Lung (tissue), 12 donors: ENCODE data around the gene SMPD2. TPM values are rescaled to one million over a fixed set of nuclear protein-coding genes. Genes with fewer than 3 reads are reported as not detected.
A peak's percentile ranks its signal among the peaks of the same experiment; 100 is the strongest.

Experiments
- ATAC-seq: fragments of 200-7000 bp; cut with Tn5 transposase; one replicate; pipeline ENCODE4 v1.9.1; 2020; ENCODE audit warnings: moderate number of reproducible peaks; ENCODE audit not compliant: insufficient read depth, low FRiP score
- DNase-seq, 3 donors: peaks; one replicate each; pipeline ENCODE4 v3.0.0-alpha.2; 2013 to 2017
- H3K27ac ChIP-seq, 2 donors: one replicate each; pipeline ENCODE4 v1.5.1; 2013; ENCODE audit warnings: mild to moderate bottlenecking in 2 of 2, moderate library complexity in 2 of 2, control low read depth in 1 of 2, inconsistent platforms in 1 of 2, low read depth in 1 of 2, low read length in 1 of 2
- H3K27me3 ChIP-seq, 3 donors: one replicate each; pipeline ENCODE4 v1.5.1; 2013; ENCODE audit warnings: low read length in 2 of 3; ENCODE audit not compliant: control insufficient read depth in 3 of 3, insufficient read depth in 3 of 3
- H3K36me3 ChIP-seq, 4 donors: one replicate each; pipeline ENCODE4 v1.5.1; 2013; ENCODE audit warnings: low read length in 4 of 4, mild to moderate bottlenecking in 1 of 4, moderate library complexity in 1 of 4; ENCODE audit not compliant: control insufficient read depth in 4 of 4, insufficient read depth in 4 of 4
- H3K4me1 ChIP-seq, 5 donors: one replicate each; pipeline ENCODE4 v1.5.1; 2013; ENCODE audit warnings: low read length in 5 of 5, mild to moderate bottlenecking in 2 of 5, moderate library complexity in 1 of 5; ENCODE audit not compliant: control insufficient read depth in 5 of 5, insufficient read depth in 5 of 5
- H3K4me3 ChIP-seq: one replicate; pipeline ENCODE4 v1.5.1; 2013; ENCODE audit warnings: mild to moderate bottlenecking, control low read depth, moderate library complexity
- H3K9ac ChIP-seq, 2 donors: one replicate each; pipeline ENCODE4 v1.5.1; 2013; ENCODE audit warnings: low read length in 2 of 2, control low read depth in 1 of 2; ENCODE audit not compliant: insufficient read depth in 1 of 2
- H3K9me3 ChIP-seq, 4 donors: one replicate each; pipeline ENCODE4 v1.5.1; 2013; ENCODE audit warnings: low read length in 3 of 4, mild to moderate bottlenecking in 1 of 4, moderate library complexity in 1 of 4; ENCODE audit not compliant: control insufficient read depth in 4 of 4, insufficient read depth in 3 of 4
- WGBS, 2 donors: extraction: QIAGEN DNeasy Blood & Tissue Kit; methylation state at CpG; one replicate each; pipeline ENCODE4 v1.1.7; 2013; 5-methylcytosine and 5-hydroxymethylcytosine counted together
- polyA plus RNA-seq, 2 donors: library from polyadenylated mRNA; stranded (reverse); fragments of 200-250 nt; gene quantifications; one replicate each; pipeline ENCODE4 v1.2.1, GENCODE V29; 2013
- total RNA-seq, 2 donors: library from RNA; depleted of rRNA in 1 of 2; stranded (reverse); fragments of >200 nt in 1 of 2; gene quantifications; one replicate each; pipeline ENCODE4 v1.2.1, GENCODE V29; 2014 to 2021
- TF ChIP-seq, protein P1 (sequence below): IDR thresholded peaks from 2 replicates; pipeline ENCODE4 v1.5.1; 2012; ENCODE audit warnings: mild to moderate bottlenecking; ENCODE audit errors: control extremely low read depth, extremely low read depth
- donor health status: control.
- donor health status: control.
- donor health status: Bipolar disorder and iron deficiency.
- donor health status: healthy.
- donor health status: DM: yes; HTN: yes; CAD: no.

The SMPD2 gene
- total and polyA plus RNA-seq, 4 donors: 17.4 to 22.8 (median 19.9) TPM

DNA sequence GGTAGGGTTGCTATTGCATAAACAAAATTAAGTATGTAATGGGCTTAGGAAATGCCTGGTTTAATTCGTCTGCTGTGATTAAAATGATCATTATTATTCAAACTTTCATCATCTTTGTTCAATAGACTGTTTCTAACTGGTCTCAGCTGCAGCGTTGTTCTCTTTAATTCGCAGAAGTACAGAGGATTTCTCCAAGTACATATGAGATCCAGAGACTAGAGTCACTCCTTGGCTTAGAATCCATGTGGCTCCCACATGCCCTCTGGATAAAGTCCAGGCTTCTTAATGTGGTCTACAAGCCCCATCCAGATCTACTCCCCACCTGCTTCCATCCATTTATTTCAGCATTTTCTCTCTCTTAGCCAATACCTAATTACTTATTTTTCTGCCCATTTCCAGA is 43.6 kb downstream of the SMPD2 start:
- WGBS, 2 donors: 48 to 55% methylated on average over 3 of the region's 3 CpGs
- TF ChIP-seq, protein P1, sequence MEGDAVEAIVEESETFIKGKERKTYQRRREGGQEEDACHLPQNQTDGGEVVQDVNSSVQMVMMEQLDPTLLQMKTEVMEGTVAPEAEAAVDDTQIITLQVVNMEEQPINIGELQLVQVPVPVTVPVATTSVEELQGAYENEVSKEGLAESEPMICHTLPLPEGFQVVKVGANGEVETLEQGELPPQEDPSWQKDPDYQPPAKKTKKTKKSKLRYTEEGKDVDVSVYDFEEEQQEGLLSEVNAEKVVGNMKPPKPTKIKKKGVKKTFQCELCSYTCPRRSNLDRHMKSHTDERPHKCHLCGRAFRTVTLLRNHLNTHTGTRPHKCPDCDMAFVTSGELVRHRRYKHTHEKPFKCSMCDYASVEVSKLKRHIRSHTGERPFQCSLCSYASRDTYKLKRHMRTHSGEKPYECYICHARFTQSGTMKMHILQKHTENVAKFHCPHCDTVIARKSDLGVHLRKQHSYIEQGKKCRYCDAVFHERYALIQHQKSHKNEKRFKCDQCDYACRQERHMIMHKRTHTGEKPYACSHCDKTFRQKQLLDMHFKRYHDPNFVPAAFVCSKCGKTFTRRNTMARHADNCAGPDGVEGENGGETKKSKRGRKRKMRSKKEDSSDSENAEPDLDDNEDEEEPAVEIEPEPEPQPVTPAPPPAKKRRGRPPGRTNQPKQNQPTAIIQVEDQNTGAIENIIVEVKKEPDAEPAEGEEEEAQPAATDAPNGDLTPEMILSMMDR: no peak
- H3K27ac ChIP-seq: no peak overlapping the region
- DNase-seq: peak; percentile 40 to 87 (median 78)
- no peak for ATAC-seq
- peaks cover 7 to 32% (median 14%) of the 10 kb centered on the region in 5 donors for H3K4me1 ChIP-seq
- no peaks in the 10 kb centered on the region for H3K27me3 ChIP-seq
- no peak overlapping the region for H3K4me3 ChIP-seq
- H3K9me3 ChIP-seq: no peaks in the 10 kb centered on the region
- H3K36me3 ChIP-seq: peaks cover 4 to 10% (median 9%) of the 10 kb centered on the region in 4 donors
- H3K9ac ChIP-seq: no peak overlapping the region

DNA sequence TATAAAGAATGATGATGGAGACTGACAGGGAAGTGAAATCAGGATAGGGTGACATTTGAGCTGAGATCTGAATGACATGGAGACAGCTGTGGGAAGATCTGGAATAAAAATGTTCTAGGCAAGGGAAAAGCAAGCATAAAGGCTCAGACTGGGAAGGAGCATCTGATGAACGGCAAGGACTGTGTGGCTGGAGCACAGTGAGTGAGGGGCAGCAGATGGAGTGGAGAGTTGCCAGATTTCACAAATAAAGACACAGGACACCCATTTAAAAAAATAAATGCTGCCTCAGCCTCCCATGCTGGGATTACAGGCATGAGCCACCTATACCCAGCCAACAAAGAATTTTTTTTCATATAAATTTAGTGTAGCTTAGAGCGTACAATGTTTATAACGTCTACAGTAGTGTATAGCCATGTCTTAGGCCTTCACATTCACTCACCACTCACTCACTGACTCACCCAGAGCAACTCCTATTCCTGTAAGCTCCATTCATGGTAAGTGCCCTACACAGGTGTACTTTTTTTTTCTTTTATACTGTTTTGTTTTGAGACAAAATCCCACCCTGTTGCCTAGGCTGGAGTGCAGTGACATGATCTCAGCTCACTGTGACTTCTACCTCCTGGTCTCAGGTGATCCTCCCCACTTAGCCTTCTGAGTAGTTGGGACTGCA is 44.9 kb downstream of the SMPD2 start:
- Histone ChIP-seq H3K36me3 (peaks cover 4 to 9% (median 6%) of the 10 kb centered on the region in 4 donors), H3K27me3 (no peaks in the 10 kb centered on the region), H3K9ac (no peak overlapping the region), H3K4me1 (peaks cover 7 to 24% (median 13%) of the 10 kb centered on the region in 5 donors), H3K4me3 (no peak overlapping the region), H3K9me3 (no peaks in the 10 kb centered on the region), H3K27ac (no peak overlapping the region)
- TF ChIP-seq, protein P1: no peak
- DNase-seq (no peak), ATAC-seq (no peak)
- 84 to 87% methylated on average over 3 of the region's 3 CpGs for WGBS, 2 donors

DNA sequence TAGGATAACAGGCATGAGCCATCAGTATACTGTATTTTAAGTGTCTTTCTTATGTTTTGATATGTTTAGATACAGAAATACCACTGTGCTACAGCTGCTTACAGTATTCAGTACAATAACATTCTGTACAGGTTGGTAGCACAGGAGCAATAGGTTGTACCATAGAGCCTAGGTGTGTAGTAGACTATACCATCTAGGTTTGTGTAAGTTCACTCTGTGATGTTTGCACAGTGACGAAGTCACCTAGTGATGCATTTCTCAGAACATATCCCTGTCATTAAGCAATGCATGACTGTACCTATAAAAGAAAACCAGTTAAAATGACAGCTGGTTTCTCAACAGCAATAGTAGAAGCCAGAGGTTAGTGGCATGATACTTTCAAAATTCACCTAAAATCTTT is 45.5 kb downstream of the SMPD2 start:
- peaks cover 5 to 19% (median 8%) of the 10 kb centered on the region in 5 donors for H3K4me1 ChIP-seq
- DNase-seq: no peak
- H3K4me3 ChIP-seq: no peak overlapping the region
- H3K9ac ChIP-seq: no peak overlapping the region
- no peak overlapping the region for H3K27ac ChIP-seq
- 74 to 87% methylated on average over 1 of the region's 1 CpG for WGBS, 2 donors
- H3K9me3 ChIP-seq: no peaks in the 10 kb centered on the region
- no peak for ATAC-seq
- no peaks in the 10 kb centered on the region for H3K27me3 ChIP-seq
- H3K36me3 ChIP-seq: peaks cover 0 to 7% (median 2%) of the 10 kb centered on the region in 4 donors
- TF ChIP-seq, protein P1: no peak

DNA sequence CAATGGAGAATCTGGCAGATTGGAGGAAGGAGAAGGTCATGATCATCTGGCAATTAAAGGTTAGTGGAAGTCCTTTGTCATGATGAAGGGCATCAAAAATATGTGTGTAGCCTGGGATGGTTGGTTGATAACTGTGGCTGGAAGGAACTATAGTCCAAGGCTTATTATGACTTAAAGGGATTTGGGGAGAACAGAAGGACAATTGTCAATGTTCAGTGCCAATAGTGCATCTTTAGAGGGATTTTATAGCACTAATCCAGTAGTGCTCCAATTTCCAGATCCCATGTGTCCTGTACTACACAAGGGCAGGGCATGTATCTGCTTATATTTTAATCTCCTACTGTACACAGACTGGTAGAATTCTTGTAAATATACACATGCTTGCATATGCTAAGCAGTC is 47.5 kb downstream of the SMPD2 start:
- DNase-seq (no peak), ATAC-seq (no peak)
- no peak overlapping the region for H3K9ac ChIP-seq
- TF ChIP-seq, protein P1: no peak
- H3K36me3 ChIP-seq: no peaks in the 10 kb centered on the region
- H3K9me3 ChIP-seq: no peaks in the 10 kb centered on the region
- H3K4me3 ChIP-seq: no peak overlapping the region
- no peak overlapping the region for H3K27ac ChIP-seq
- no peaks in the 10 kb centered on the region for H3K27me3 ChIP-seq
- H3K4me1 ChIP-seq: peaks cover 0 to 8% (median 6%) of the 10 kb centered on the region in 5 donors
